Fibroblast of skin of scalp (primary cell): ENCODE data around the gene RNASEH2C.
A peak's percentile ranks its signal among the peaks of the same experiment; 100 is the strongest.
"Not testable (repeated sequence)": the region's sequence is repeated elsewhere in the genome, so short reads cannot be mapped to it uniquely, and the experiment has no call there.

Experiments
- DNase-seq: peaks from one replicate; pipeline ENCODE4 v3.0.0-alpha.2; 2013

The RNASEH2C gene

DNA sequence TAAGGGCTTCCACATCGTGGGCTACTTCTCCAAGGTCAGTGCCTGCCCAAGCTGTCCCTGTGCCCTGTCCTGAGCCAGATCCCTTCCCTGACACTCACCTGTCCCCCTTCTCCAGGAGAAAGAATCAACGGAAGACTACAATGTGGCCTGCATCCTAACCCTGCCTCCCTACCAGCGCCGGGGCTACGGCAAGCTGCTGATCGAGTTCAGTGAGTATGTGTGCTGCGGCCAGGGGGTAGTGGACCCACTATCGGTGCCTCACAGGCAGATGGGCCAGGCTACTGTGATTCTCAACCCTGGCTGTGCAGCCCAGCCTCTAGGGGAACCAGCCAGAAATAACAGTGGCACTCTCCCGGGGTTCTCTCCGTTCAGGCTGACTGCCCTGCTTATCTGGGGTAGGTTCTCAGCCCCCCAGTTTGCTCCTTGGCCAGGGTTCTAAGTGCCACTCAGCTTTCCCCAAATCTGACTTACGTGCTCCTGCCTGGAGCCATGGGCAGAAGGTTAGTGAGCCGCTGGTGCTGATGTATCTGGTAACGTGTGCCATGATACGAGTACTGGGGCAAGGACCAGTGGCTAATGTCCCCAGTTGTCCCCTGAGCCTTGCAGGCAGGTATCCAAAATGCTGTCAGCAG is 3.7 kb downstream of the RNASEH2C start:
- DNase-seq, result no peak

DNA sequence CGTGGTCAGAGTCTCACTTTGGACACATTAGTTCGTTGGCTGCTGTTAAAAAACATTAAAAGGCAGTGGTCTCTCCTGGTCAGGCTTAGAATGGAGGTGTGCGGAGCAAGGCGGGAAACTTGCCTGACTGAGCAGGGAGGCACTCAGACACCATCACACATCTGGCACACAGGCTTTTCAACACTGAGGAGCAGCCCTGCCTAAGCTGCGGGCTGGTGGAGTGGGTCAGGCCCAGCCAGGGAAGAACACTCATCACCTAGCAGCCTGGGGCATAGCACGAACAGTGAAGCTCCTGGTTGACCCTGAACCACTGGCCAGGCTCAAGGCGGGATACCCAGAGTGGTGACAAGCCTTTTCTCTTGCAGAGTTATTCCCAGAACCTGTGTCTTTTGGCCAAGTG is 4.3 kb downstream of the RNASEH2C start:
- DNase-seq, result no peak

DNA sequence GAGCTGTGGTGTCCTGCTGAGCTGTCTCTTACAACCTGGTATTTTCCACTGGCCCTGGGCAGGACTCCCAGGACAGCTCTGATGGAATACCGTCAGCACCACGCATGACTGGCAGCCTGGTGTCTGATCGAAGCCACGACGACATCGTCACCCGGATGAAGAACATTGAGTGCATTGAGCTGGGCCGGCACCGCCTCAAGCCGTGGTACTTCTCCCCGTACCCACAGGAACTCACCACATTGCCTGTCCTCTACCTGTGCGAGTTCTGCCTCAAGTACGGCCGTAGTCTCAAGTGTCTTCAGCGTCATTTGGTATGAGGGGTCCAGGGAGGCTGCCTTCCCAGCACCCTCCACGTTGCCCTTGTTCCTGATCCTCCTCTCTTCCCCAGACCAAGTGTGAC is 6.2 kb downstream of the RNASEH2C start:
- no peak for DNase-seq

GRCh38 chr11:65713212-65713969 is 7.2 kb downstream of the RNASEH2C start:
- DNase-seq, result no peak

GRCh38 chr11:65712633-65713076 is 7.9 kb downstream of the RNASEH2C start:
- DNase-seq, result no peak

DNA sequence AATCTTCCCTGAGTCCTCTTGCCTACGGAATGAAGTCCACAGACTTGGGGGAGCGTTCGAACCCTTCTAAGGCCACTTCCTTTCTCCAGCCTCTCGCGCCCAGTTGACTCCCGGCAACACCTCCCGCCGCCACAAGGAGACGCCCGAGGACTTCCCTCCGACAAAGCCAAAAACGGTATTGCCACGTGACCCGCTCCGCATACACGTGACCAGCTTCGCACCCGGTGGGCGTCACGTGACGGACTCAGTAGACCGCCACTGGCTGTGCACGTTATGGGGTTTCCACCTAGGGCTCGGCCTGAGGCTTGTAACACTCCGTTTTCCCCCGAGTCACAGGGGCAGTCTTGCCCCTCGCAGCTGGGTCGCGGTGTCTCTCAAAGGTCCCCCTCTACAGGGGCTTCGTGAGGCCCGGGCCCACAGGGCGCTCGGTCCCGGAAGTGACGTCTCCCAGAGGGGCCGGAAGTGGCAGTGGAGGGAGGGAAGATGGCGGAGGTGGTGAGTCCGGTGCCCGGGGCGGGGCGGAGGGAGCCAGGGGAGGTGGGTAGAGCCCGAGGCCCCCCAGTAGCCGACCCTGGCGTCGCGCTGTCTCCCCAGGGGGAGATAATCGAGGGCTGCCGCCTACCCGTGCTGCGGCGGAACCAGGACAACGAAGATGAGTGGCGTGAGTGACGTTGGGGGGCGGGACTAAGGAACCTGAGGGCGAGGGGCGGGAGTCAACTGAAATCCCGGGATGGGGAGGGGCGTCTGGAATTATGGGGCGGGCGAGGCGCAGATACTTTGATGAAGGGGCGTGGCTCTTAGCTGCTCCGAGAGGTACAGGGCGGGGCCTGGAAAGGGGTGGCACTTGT is 8.6 kb downstream of the RNASEH2C start, which contains the start of gene KAT5:
Gene KAT5 (plus strand): TSS at position 468 of the 848 bp plus-strand sequence. CDS start 16 bp downstream, at position 484.
- DNase-seq, result peak; percentile 99

GRCh38 chr11:65710421-65710820 is 10.2 kb downstream of the RNASEH2C start:
- DNase-seq, result peak; percentile 24

DNA sequence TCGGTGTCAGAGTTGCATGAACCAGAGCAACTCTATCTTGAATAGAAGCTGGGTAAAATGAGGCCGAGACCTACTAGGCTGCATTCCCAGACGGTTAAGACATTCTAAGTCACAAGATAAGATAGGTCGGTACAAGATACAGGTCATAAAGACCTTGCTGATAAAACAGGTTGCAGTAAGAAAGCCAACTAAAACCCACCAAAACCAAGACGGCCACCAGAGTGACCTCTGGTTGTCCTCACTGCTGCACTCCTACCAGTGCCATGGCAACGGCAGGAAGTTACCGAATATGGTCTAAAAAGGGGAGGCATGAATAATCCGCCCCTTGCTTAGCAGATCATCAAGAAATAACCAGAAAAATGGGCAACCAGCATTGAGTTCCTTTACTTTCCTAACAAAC is 10.9 kb downstream of the RNASEH2C start:
- peak; percentile 19 for DNase-seq

GRCh38 chr11:65708451-65708850 is 12.1 kb downstream of the RNASEH2C start:
- no peak for DNase-seq

DNA sequence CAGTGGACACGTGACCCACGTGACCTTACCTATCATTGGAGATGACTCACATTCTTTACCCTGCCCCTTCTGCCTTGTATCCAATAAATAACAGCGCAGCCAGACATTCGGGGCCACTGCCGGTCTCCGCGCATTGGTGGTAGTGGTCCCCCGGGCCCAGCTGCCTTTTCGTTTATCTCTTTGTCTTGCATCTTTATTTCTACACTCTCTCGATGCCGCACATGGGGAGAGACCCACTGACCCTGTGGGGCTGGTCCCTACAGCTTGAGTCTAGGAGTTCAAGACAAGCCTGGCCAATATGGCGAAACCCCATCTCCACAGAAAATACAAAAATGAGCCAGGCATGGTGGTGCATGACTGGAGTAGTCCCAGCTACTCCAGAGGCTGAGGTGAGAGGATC is 13.6 kb downstream of the RNASEH2C start:
- DNase-seq, result not testable (repeated sequence)

DNA sequence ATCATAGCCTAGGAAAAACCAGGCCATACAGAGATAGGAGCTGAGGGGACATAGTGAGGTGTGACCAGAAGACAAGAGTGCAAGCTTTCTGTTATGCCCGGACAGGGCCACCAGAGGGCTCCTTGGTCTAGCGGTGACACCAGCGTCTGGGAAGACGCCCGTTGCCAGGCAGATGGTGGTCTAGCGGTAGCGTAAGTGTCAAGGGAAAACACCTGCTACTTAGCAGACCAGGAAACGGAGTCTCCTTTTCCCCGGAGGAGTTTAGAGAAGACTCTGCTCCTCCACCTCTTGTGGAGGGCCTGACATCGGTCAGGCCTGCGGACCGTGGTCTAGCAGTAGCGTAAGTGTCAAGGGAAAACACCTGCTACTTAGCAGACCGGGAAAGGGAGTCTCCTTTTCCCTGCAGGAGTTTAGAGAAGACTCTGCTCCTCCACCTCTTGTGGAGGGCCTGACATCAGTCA is 14.3 kb downstream of the RNASEH2C start:
- peak; percentile 46 for DNase-seq

- DNase-seq, result no peak
These were observed 16.8 kb downstream of the RNASEH2C start for GRCh38 chr11:65703846-65704245.

DNA sequence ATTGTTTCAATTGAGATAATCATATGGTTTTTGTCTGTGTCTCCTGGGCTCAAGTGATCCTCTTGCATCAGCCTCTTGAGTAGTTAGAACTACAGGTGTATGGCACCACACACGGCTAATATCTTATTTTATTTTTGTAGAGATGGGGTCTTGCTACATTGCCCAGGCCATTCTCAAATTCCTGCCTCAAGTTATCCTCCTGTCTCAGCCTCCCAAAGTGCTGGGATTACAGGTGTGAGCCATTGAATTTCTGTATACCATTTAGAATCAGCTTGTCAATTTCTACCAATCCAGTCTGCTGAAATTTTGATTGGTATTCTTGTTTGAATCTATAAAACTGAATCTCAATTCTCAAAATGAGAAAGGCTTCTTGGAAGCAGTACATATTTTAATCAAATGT is 18.9 kb downstream of the RNASEH2C start:
- DNase-seq, result no peak

DNA sequence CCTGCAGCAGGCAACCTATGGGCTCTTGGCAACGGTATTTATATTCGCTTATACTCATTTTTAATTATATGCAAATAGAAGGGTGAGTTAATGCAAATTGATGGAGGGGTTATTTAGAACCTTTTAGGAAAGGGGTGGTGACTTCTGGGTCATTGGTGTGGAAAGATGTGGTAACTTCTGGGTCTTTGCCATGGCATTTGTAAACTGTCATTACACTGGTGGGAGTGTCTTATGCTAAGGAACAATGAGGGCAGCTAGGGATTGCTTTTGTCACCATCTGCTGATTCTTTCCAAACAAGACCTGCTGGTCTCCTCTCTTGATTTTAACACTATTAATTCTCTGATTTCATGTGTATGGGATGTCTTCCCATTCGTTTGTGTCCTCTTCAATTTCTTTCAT is 20.2 kb downstream of the RNASEH2C start:
- no peak for DNase-seq

GRCh38 chr11:65699306-65699705 is 21.3 kb downstream of the RNASEH2C start:
- no peak for DNase-seq

DNA sequence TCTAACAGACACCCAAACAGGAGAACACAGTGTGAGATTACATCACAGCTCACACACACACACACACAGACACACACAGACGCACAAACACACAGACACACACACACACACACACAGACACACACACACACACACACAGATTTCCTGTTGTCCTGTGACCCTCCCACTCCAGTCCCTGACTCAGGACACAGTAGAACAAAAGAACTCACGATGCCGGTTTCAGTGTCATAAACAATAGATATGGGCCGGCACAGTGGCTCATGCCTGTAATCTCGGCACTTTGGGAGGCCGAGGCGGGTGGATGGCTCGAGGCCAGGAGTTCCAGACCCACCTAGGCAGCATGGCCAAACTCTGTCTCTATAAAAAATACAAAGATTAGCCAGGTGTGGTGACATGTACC is 22.4 kb downstream of the RNASEH2C start:
- DNase-seq, result no peak

GRCh38 chr11:65696802-65697552 is 23.6 kb downstream of the RNASEH2C start:
- no peak for DNase-seq

- no peak for DNase-seq
These were observed 24.9 kb downstream of the RNASEH2C start for GRCh38 chr11:65695459-65696241.

- DNase-seq, result no peak
These were observed 28.2 kb downstream of the RNASEH2C start for GRCh38 chr11:65692367-65692766.

DNA sequence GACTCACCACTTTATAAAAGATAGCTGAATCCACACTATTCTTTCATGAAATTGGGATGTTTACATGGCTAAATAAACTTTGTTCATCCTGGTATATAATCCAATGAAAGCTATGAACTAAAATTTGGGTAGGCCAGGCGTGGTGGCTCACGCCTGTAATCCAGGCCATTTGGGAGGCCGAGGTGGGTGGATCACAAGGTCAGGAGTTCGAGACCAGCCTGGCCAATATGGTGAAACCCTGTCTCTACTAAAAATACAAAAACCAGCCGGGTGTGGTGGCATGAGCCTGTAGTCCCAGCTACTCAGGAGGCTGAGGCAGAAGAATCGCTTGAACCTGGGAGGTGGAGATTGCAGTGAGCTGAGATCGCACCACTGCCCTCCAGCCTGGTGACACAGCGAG is 28.8 kb downstream of the RNASEH2C start:
- DNase-seq, result not testable (repeated sequence)

GRCh38 chr11:65685981-65686380 is 34.6 kb downstream of the RNASEH2C start:
- no peak for DNase-seq
